ENCODE results near the gene EDRF1.

GRCh38 chr10:125722811-125723210 lies 3.3 kb downstream of the EDRF1 start:
- TF ChIP-seq CTCF (IDR thresholded peaks at IDR 0.05): no peak
- TF ChIP-seq EP300 (IDR thresholded peaks at IDR 0.05): no peak
- TF ChIP-seq POLR2A (IDR thresholded peaks at IDR 0.05): no peak
